Cardiac atrium fibroblast (primary cell): Measurements from ENCODE around the gene DUX4. TPM values are rescaled to one million over a fixed set of nuclear protein-coding genes. Genes with fewer than 3 reads are reported as not detected.

Source experiments
- total RNA-seq: library from RNA; depleted of rRNA; stranded (reverse); fragments of >200 nt; gene quantifications from 2 replicates; pipeline ENCODE4 v1.2.3, GENCODE V29; 2015

Gene DUX4
- not detected in 2 replicates for total RNA-seq

GRCh38 chr4:190173428-190173827, at the start of gene DUX4:
DUX4 (plus strand) TSS chr4:190173774; CDS start chr4:190173774, 0 bp downstream.

Other genes with a start within 250 kb of the DUX4 start
- 16.8 and 25.9 TPM in 2 replicates for gene FRG1, start 232.9 kb upstream of the DUX4 start, total RNA-seq
- not detected in 2 replicates for gene FRG2, start 146.5 kb upstream of the DUX4 start, total RNA-seq
- gene DBET, start 109.3 kb upstream of the DUX4 start, total RNA-seq: not detected in 2 replicates